ENCODE measurements around the gene CXCL12.

The CXCL12 gene

DNA sequence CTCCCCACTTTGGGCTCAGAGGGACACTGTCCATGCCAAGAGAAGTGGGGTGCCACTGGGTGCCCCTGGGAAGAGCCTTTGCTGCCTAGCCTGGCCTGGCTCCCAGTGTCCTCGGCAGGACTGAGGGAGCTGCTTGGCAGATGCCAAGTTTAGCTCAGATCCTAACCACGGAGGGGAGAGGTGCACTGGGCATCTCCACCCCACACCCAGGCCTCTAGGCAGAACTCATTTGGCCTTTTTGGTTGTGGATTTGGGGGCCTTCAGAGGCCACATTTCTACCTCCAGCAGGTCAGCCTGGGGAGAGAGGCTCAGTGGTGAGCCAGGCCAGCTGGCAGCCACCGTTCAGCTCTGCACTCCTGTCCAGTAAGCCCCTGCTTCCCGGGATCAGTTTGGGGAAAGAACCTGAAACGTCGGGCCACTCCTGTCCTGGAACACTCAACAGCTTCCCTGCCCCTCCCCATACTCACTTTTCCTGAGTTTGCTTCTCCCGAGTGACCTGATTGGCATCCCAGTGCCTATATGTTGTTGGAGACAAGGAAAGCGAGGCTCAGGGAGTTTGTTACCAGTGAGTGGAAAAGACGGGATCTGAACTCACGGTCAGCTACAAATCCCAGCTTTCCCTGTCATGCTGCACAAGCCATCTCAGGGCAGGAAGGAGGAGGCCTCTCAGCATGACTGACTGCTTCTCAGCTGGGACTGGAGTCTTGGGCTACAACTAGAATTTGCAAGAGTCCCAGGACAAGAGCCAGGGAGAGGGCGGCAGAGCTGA is 11.2 kb upstream of the CXCL12 start:
- no peak overlapping the region for H3K4me3 ChIP-seq (ENCODE audit: low read length)
- TF ChIP-seq, protein P1, sequence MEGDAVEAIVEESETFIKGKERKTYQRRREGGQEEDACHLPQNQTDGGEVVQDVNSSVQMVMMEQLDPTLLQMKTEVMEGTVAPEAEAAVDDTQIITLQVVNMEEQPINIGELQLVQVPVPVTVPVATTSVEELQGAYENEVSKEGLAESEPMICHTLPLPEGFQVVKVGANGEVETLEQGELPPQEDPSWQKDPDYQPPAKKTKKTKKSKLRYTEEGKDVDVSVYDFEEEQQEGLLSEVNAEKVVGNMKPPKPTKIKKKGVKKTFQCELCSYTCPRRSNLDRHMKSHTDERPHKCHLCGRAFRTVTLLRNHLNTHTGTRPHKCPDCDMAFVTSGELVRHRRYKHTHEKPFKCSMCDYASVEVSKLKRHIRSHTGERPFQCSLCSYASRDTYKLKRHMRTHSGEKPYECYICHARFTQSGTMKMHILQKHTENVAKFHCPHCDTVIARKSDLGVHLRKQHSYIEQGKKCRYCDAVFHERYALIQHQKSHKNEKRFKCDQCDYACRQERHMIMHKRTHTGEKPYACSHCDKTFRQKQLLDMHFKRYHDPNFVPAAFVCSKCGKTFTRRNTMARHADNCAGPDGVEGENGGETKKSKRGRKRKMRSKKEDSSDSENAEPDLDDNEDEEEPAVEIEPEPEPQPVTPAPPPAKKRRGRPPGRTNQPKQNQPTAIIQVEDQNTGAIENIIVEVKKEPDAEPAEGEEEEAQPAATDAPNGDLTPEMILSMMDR (IDR thresholded peaks at IDR 0.05; ENCODE audit: insufficient read depth, low read depth, low read length, missing control alignments): no peak
- DNase-seq (ENCODE audit: low read depth): no peak

DNA sequence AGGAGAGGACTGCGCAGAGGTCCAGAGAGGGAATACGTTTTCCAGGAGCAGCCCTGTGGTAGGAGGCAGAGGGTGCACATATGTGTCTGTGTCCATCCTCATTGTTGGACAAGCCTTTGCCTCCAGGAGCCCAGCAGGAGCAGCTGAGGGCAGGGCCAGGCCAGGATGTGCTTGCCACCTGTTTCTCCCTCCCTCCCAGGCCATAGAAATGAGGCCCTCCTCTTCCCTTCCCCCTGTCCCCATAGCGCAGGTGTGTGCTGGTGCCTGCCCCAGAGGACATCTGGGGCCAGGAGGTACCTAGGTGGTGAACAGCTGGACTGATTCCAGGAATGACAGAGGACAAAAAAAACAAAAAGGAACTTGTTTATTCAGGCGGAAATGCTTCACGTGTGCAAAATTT is 10.5 kb upstream of the CXCL12 start:
- no peak overlapping the region for H3K4me3 ChIP-seq (ENCODE audit: low read length)
- DNase-seq (ENCODE audit: low read depth): no peak
- TF ChIP-seq, protein P1 (IDR thresholded peaks at IDR 0.05; ENCODE audit: insufficient read depth, low read depth, low read length, missing control alignments): no peak

DNA sequence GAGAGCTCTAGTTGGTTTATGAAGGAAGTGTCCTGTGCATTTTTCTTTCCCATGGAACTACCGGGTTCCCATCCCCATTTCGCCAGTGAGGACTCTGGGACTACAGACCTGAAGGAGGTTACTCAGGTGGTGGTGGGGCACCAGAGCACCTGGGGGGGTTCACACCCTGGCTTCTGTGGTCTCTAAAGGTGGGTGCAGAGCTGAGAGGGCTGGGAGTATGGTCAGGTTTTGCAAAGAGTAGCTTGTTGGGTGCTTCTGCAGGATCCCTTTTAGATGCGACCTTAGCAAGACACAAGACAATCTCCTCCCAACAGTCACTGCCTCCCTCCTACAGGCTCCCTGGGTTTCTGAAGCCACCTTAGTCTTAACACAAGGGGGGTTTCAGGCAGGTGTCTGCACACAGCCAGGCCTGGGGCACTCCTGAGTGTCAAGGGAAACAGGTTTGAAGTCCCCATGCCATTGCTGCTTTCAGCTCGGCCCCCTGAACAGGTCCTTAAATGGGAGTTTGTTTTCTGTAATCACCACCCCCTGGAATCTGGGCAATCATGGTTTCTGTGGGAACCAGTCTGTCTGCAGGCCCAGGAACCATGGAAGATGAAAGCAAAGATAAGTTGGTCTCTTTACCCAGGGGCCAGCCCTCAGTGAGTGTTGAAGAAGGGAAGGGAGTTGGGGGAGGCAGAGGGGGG is 9.9 kb upstream of the CXCL12 start:
- TF ChIP-seq, protein P1 (IDR thresholded peaks at IDR 0.05; ENCODE audit: insufficient read depth, low read depth, low read length, missing control alignments): no peak
- no peak for DNase-seq (ENCODE audit: low read depth)
- H3K4me3 ChIP-seq (ENCODE audit: low read length): no peak overlapping the region

DNA sequence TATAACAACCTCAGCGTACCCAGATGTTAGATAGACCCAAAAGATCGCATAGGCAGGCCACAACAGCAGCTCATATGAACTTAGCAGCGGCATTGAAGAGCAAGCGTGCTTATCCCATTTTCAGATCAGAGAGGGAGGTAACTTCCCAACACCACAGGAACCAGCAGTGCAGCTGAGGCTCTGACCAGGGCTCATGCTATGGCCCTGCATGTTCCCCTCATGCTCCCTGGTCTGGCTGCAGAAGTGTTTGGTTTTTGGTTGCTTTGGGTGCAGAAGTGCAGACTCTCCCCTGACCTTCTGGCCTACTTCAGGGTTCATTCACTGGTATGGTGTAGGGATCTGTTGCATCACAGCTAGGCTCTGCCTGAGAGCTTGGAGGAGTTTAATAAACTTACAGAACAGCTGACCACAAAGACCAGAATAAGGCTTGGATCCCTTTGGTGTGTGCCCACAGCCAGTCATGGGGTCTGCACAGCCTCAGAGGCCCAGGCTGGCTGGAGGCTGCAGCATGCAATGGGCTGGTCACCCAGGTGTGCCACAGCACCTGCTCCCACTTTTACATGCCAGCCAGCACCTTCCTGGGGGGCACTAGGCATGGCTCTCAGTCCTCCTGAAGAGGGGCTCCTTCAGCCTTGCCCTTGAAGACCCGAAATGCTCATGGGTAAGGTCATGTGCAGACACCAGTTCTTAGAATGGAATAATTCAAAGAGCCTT is 9.1 kb upstream of the CXCL12 start:
- no peak for DNase-seq (ENCODE audit: low read depth)
- H3K4me3 ChIP-seq (ENCODE audit: low read length): no peak overlapping the region
- TF ChIP-seq, protein P1 (IDR thresholded peaks at IDR 0.05; ENCODE audit: insufficient read depth, low read depth, low read length, missing control alignments): no peak

DNA sequence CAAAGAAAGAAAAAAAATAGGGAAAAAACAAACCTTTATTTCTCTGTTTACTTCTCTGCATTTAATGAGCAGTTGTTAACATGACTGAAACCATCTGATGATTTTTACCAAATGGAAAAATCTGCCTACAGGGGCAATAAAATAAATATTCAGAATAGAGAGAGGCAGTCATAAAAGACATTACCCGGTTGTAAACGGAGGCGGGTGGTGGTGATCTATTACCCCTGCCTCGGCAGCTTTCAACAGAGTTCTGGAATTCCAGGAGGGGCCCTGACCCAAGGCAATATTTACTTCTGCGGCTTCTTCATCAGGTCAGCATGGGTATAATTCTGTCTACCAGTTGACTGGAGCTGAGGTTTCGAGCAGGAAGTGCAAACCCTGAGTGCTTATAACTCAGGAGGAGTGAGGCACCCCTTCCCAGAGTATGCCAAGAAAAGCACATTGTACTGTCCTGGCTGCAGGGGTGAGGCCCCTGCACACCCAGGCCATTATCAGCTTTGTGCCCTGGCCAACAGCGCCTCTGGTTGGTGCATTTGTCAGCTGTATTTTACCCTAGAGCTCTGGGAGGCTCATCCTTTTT is 8.2 kb upstream of the CXCL12 start:
- no peak for DNase-seq (ENCODE audit: low read depth)
- H3K4me3 ChIP-seq (ENCODE audit: low read length): no peak overlapping the region
- TF ChIP-seq, protein P1 (IDR thresholded peaks at IDR 0.05; ENCODE audit: insufficient read depth, low read depth, low read length, missing control alignments): no peak

DNA sequence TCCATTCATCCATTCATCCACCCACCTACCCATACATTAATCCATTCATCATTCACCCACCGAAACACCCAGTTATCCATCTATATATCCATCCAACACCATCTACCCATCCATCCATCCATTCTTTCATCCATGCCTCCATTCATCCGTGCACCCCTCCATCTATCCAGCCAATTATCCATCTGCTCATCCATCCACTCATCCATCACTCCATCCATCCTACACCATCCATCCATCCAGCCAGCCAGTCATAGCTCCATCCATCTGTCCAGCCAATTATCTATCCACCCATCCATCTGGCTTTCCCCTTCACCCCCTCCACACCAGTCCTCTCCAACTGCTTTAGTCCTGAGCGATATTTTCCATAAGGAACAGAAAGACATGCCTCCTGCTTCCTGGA is 7.5 kb upstream of the CXCL12 start:
- TF ChIP-seq, protein P1 (IDR thresholded peaks at IDR 0.05; ENCODE audit: insufficient read depth, low read depth, low read length, missing control alignments): no peak
- no peak for DNase-seq (ENCODE audit: low read depth)

More for the DNA sequence above, 7.5 kb upstream of the CXCL12 start:
- H3K4me3 ChIP-seq (ENCODE audit: low read length): no peak overlapping the region
